Measurements from ENCODE around the gene APOA1. TPM values are rescaled to one million over a fixed set of nuclear protein-coding genes. Genes with fewer than 3 reads are reported as not detected.

The APOA1 gene
- total and polyA plus RNA-seq, 2 donors (not counting 1 experiment from before 2014, with no cell fraction given) = 0.46 TPM; not detected in 1

- Histone ChIP-seq H3K27ac (ENCODE audit: low read length in 2 of 2) (no peak overlapping the region), H3K36me3 (replicated peaks in 1 of 2; ENCODE audit: control extremely low read depth in 1 of 2, control insufficient read depth in 1 of 2, extremely low read depth in 1 of 2, insufficient read depth in 2 of 2, low read length in 1 of 2) (peaks cover 0 to 16% of the 10 kb centered on the region in 2 experiments), H3K9me3 (ENCODE audit: control extremely low read depth in 1 of 3, control insufficient read depth in 2 of 3, insufficient read depth in 1 of 3, low read length in 2 of 3) (no peaks in the 10 kb centered on the region), H4K20me1 (ENCODE audit: control insufficient read depth, insufficient read depth, low read length, poor library complexity, severe bottlenecking) (no peaks in the 10 kb centered on the region), H3K79me2 (ENCODE audit: control insufficient read depth, insufficient read depth, low read length) (no peaks in the 10 kb centered on the region), H3K4me1 (ENCODE audit: control insufficient read depth in 2 of 2, insufficient read depth in 2 of 2, low read length in 2 of 2) (peaks cover 4 to 9% of the 10 kb centered on the region in 2 donors), H3K9ac (ENCODE audit: low read length) (no peak overlapping the region), H3K4me3 (ENCODE audit: control extremely low read depth in 1 of 5, extremely low read depth in 1 of 5, insufficient read depth in 1 of 5, low read depth in 2 of 5, low read length in 4 of 5) (no peak overlapping the region), H2AFZ (ENCODE audit: insufficient read depth, low read depth, low read length, poor library complexity, severe bottlenecking) (no peak overlapping the region), H3K27me3 (replicated peaks in 1 of 4; ENCODE audit: control extremely low read depth in 1 of 4, control insufficient read depth in 3 of 4, insufficient read depth in 4 of 4, low read length in 3 of 4) (peaks cover 0 to 4% (median 0%) of the 10 kb centered on the region in 4 experiments), H3K4me2 (replicated peaks; ENCODE audit: low read depth, low read length, poor library complexity, severe bottlenecking) (no peak overlapping the region)
- no peaks in the 10 kb centered on the region for H3K9me3 Mint-ChIP-seq (ENCODE audit: insufficient read depth)
- no peak overlapping the region for H3K4me3 Mint-ChIP-seq
- peaks cover 8% of the 10 kb centered on the region for H3K4me1 Mint-ChIP-seq
- no peak overlapping the region for H3K27ac Mint-ChIP-seq
- H3K27me3 Mint-ChIP-seq = no peaks in the 10 kb centered on the region
- DNase-seq (no peak), ATAC-seq (ENCODE audit: low read depth) (no peak)
- 95% methylated on average over 5 of the region's 6 CpGs for WGBS (ENCODE audit: insufficient coverage)
- ChIA-PET CTCF (interaction anchor here (1.3 kb wide), 1 partner anchor 19 kb away, joined by 3 read pairs; no protein-coding TSS in a partner anchor), POLR2A (no interaction called here)
- intact Hi-C loops (cut with micrococcal nuclease) = no loop called here
- TF ChIP-seq, protein P1, sequence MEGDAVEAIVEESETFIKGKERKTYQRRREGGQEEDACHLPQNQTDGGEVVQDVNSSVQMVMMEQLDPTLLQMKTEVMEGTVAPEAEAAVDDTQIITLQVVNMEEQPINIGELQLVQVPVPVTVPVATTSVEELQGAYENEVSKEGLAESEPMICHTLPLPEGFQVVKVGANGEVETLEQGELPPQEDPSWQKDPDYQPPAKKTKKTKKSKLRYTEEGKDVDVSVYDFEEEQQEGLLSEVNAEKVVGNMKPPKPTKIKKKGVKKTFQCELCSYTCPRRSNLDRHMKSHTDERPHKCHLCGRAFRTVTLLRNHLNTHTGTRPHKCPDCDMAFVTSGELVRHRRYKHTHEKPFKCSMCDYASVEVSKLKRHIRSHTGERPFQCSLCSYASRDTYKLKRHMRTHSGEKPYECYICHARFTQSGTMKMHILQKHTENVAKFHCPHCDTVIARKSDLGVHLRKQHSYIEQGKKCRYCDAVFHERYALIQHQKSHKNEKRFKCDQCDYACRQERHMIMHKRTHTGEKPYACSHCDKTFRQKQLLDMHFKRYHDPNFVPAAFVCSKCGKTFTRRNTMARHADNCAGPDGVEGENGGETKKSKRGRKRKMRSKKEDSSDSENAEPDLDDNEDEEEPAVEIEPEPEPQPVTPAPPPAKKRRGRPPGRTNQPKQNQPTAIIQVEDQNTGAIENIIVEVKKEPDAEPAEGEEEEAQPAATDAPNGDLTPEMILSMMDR (IDR thresholded peaks at IDR 0.05) = no peak
- no peak for TF ChIP-seq EZH2 (IDR thresholded peaks at IDR 0.05; ENCODE audit: borderline replicate concordance, insufficient read depth, low read depth, low read length, poor library complexity, severe bottlenecking)
These were observed 2.9 kb upstream of the APOA1 start for GRCh38 chr11:116840224-116840745.

DNA sequence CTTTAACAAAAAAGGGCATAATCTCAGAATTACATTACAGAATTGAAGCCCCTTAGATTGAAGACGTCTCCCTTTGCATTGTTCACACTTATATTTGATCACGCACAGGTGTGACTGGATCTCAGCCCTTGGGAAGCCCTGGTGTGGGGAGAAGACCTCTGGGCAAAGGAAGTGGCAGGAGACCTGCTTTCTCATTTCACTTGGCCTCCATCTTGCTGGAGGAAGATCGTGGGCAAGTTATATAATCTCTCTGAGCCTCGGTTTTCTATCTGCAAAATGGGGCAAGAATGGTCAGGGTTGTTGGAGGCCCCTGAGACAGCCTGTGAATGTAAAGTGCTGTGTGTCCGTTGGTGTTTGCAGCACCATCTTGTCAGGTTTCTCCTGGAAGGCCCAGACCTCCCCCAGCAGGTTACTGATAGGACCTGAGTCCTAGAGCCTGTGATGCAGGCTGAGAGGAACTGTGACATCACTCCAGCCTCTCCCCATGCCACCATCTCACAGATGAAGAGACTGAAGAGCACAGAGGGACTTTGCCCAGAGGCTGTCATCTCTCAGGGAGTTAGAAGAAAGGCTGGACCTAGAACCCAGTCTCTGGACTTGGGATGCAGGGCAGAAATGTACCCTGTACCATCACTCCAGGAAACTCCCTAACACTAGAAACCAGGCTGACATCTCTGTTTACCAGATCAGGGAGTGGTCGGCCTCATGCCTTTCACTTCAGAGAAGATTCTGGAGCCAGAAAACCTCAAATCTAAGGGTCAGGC, 1.1 kb upstream of the APOA1 start:
- POLR2A ChIA-PET = no interaction called here
- H3K4me1 ChIP-seq (ENCODE audit: control insufficient read depth in 2 of 2, insufficient read depth in 2 of 2, low read length in 2 of 2) = peaks cover 7 to 14% of the 10 kb centered on the region in 2 donors
- Mint-ChIP-seq H3K27me3 (no peaks in the 10 kb centered on the region), H3K9me3 (ENCODE audit: insufficient read depth) (no peaks in the 10 kb centered on the region), H3K4me3 (no peak overlapping the region), H3K4me1 (peaks cover 16% of the 10 kb centered on the region), H3K27ac (no peak overlapping the region)
- no peaks in the 10 kb centered on the region for H4K20me1 ChIP-seq (ENCODE audit: control insufficient read depth, insufficient read depth, low read length, poor library complexity, severe bottlenecking)
- no peak overlapping the region for H3K9ac ChIP-seq (ENCODE audit: low read length)
- H3K79me2 ChIP-seq (ENCODE audit: control insufficient read depth, insufficient read depth, low read length) = no peaks in the 10 kb centered on the region
- 83% methylated on average over 3 of the region's 6 CpGs for WGBS (ENCODE audit: insufficient coverage)
- no peak overlapping the region for H2AFZ ChIP-seq (ENCODE audit: insufficient read depth, low read depth, low read length, poor library complexity, severe bottlenecking)
- ATAC-seq (ENCODE audit: low read depth) (no peak), DNase-seq (no peak)
- no peaks in the 10 kb centered on the region for H3K9me3 ChIP-seq (ENCODE audit: control extremely low read depth in 1 of 3, control insufficient read depth in 2 of 3, insufficient read depth in 1 of 3, low read length in 2 of 3)
- no peak overlapping the region for H3K4me2 ChIP-seq (replicated peaks; ENCODE audit: low read depth, low read length, poor library complexity, severe bottlenecking)
- H3K27me3 ChIP-seq (replicated peaks in 1 of 4; ENCODE audit: control extremely low read depth in 1 of 4, control insufficient read depth in 3 of 4, insufficient read depth in 4 of 4, low read length in 3 of 4) = peaks cover 0 to 4% (median 0%) of the 10 kb centered on the region in 4 experiments
- CTCF ChIA-PET = no interaction called here
- peaks cover 0 to 2% of the 10 kb centered on the region in 2 experiments for H3K36me3 ChIP-seq (replicated peaks in 1 of 2; ENCODE audit: control extremely low read depth in 1 of 2, control insufficient read depth in 1 of 2, extremely low read depth in 1 of 2, insufficient read depth in 2 of 2, low read length in 1 of 2)
- no peak overlapping the region for H3K27ac ChIP-seq (ENCODE audit: low read length in 2 of 2)
- no peak for TF ChIP-seq EZH2 (IDR thresholded peaks at IDR 0.05; ENCODE audit: borderline replicate concordance, insufficient read depth, low read depth, low read length, poor library complexity, severe bottlenecking)
- TF ChIP-seq, protein P1 (IDR thresholded peaks at IDR 0.05) = no peak
- intact Hi-C loops (cut with micrococcal nuclease) = no loop called here
- no peak overlapping the region for H3K4me3 ChIP-seq (ENCODE audit: control extremely low read depth in 1 of 5, extremely low read depth in 1 of 5, insufficient read depth in 1 of 5, low read depth in 2 of 5, low read length in 4 of 5)
